ENCODE results near the gene RALGPS1. TPM values are rescaled to one million over a fixed set of nuclear protein-coding genes. Genes with fewer than 3 reads are reported as not detected.

RALGPS1 gene
- total and polyA plus RNA-seq, 2 donors (not counting 1 experiment from before 2014, with no cell fraction given) = 19.7 to 39.9 TPM

GRCh38 chr9:127117801-127118200 is 203.2 kb downstream of the RALGPS1 start:
- peaks cover 11% of the 10 kb centered on the region for H3K27me3 Mint-ChIP-seq
- no peak overlapping the region for H3K4me3 Mint-ChIP-seq
- peaks cover 42% of the 10 kb centered on the region for H3K4me1 Mint-ChIP-seq
- DNase-seq (no peak), ATAC-seq (ENCODE audit: low read depth) (no peak)
- H3K4me2 ChIP-seq (replicated peaks; ENCODE audit: low read depth, low read length, poor library complexity, severe bottlenecking) = no peak overlapping the region
- H3K4me1 ChIP-seq (ENCODE audit: control insufficient read depth in 2 of 2, insufficient read depth in 2 of 2, low read length in 2 of 2) = peaks cover 16 to 34% of the 10 kb centered on the region in 2 donors
- H3K9me3 ChIP-seq (ENCODE audit: control extremely low read depth in 1 of 3, control insufficient read depth in 2 of 3, insufficient read depth in 1 of 3, low read length in 2 of 3) = no peaks in the 10 kb centered on the region
- TF ChIP-seq CTCF (IDR thresholded peaks at IDR 0.05) = no peak
- no peak for TF ChIP-seq EZH2 (IDR thresholded peaks at IDR 0.05; ENCODE audit: borderline replicate concordance, insufficient read depth, low read depth, low read length, poor library complexity, severe bottlenecking)
- H4K20me1 ChIP-seq (ENCODE audit: control insufficient read depth, insufficient read depth, low read length, poor library complexity, severe bottlenecking) = no peaks in the 10 kb centered on the region
- CTCF ChIA-PET = interaction anchor here (1.3 kb wide), 1 partner anchor 16 kb away, joined by 4 read pairs; no protein-coding TSS in a partner anchor
- H2AFZ ChIP-seq (ENCODE audit: insufficient read depth, low read depth, low read length, poor library complexity, severe bottlenecking) = no peak overlapping the region
- no peaks in the 10 kb centered on the region for H3K36me3 ChIP-seq (replicated peaks in 1 of 2; ENCODE audit: control extremely low read depth in 1 of 2, control insufficient read depth in 1 of 2, extremely low read depth in 1 of 2, insufficient read depth in 2 of 2, low read length in 1 of 2)
- H3K27ac Mint-ChIP-seq = no peak overlapping the region
- intact Hi-C loops (cut with micrococcal nuclease) = no loop called here
- POLR2A ChIA-PET = no interaction called here
- no CpG with 5 or more reads among the region's 4 CpGs for WGBS (ENCODE audit: insufficient coverage)
- H3K9me3 Mint-ChIP-seq (ENCODE audit: insufficient read depth) = no peaks in the 10 kb centered on the region
- H3K9ac ChIP-seq (ENCODE audit: low read length) = no peak overlapping the region
- H3K27ac ChIP-seq (ENCODE audit: low read length in 2 of 2) = no peak overlapping the region
- H3K27me3 ChIP-seq (replicated peaks in 1 of 4; ENCODE audit: control extremely low read depth in 1 of 4, control insufficient read depth in 3 of 4, insufficient read depth in 4 of 4, low read length in 3 of 4) = peaks cover 0 to 11% (median 3%) of the 10 kb centered on the region in 4 experiments
- H3K79me2 ChIP-seq (ENCODE audit: control insufficient read depth, insufficient read depth, low read length) = no peaks in the 10 kb centered on the region
- H3K4me3 ChIP-seq (ENCODE audit: control extremely low read depth in 1 of 5, extremely low read depth in 1 of 5, insufficient read depth in 1 of 5, low read depth in 2 of 5, low read length in 4 of 5) = no peak overlapping the region

GRCh38 chr9:127118597-127119319 is 204.2 kb downstream of the RALGPS1 start:
- Histone ChIP-seq H3K9ac (ENCODE audit: low read length) (no peak overlapping the region), H3K4me3 (ENCODE audit: control extremely low read depth in 1 of 5, extremely low read depth in 1 of 5, insufficient read depth in 1 of 5, low read depth in 2 of 5, low read length in 4 of 5) (no peak overlapping the region), H3K4me2 (replicated peaks; ENCODE audit: low read depth, low read length, poor library complexity, severe bottlenecking) (no peak overlapping the region), H4K20me1 (ENCODE audit: control insufficient read depth, insufficient read depth, low read length, poor library complexity, severe bottlenecking) (no peaks in the 10 kb centered on the region), H3K27me3 (replicated peaks in 1 of 4; ENCODE audit: control extremely low read depth in 1 of 4, control insufficient read depth in 3 of 4, insufficient read depth in 4 of 4, low read length in 3 of 4) (peaks cover 0 to 14% (median 5%) of the 10 kb centered on the region in 4 experiments), H3K27ac (ENCODE audit: low read length in 2 of 2) (no peak overlapping the region), H2AFZ (ENCODE audit: insufficient read depth, low read depth, low read length, poor library complexity, severe bottlenecking) (no peak overlapping the region), H3K4me1 (ENCODE audit: control insufficient read depth in 2 of 2, insufficient read depth in 2 of 2, low read length in 2 of 2) (peaks cover 23 to 43% of the 10 kb centered on the region in 2 donors), H3K79me2 (ENCODE audit: control insufficient read depth, insufficient read depth, low read length) (no peaks in the 10 kb centered on the region), H3K9me3 (ENCODE audit: control extremely low read depth in 1 of 3, control insufficient read depth in 2 of 3, insufficient read depth in 1 of 3, low read length in 2 of 3) (no peaks in the 10 kb centered on the region), H3K36me3 (replicated peaks in 1 of 2; ENCODE audit: control extremely low read depth in 1 of 2, control insufficient read depth in 1 of 2, extremely low read depth in 1 of 2, insufficient read depth in 2 of 2, low read length in 1 of 2) (no peaks in the 10 kb centered on the region)
- ChIA-PET POLR2A (no interaction called here), CTCF (no interaction called here)
- intact Hi-C loops (cut with micrococcal nuclease) = no loop called here
- Mint-ChIP-seq H3K9me3 (ENCODE audit: insufficient read depth) (no peaks in the 10 kb centered on the region), H3K4me1 (peaks cover 51% of the 10 kb centered on the region), H3K27ac (no peak overlapping the region), H3K4me3 (no peak overlapping the region), H3K27me3 (peaks cover 21% of the 10 kb centered on the region)
- ATAC-seq (ENCODE audit: low read depth) (no peak), DNase-seq (peak; percentile 21)
- 86% methylated on average over 7 of the region's 8 CpGs for WGBS (ENCODE audit: insufficient coverage)
- no peak for TF ChIP-seq CTCF (IDR thresholded peaks at IDR 0.05)
- TF ChIP-seq EZH2 (IDR thresholded peaks at IDR 0.05; ENCODE audit: borderline replicate concordance, insufficient read depth, low read depth, low read length, poor library complexity, severe bottlenecking) = no peak

All from B cell (primary cell).